Nucleus accumbens (tissue), 56 donors: ENCODE measurements around the gene RUNX3.

Experiments used
- DNase-seq, 56 donors: peaks; one replicate each; lab custom pipeline; 2025; lab: John Stamatoyannopoulos, UW

Gene RUNX3

GRCh38 chr1:24850328-24850920, 79.7 kb downstream of the RUNX3 start:
- no peak for DNase-seq

GRCh38 chr1:24849672-24850295, 80.3 kb downstream of the RUNX3 start:
- peak in 4 of 56 donors; percentile 4 to 20 (median 8) for DNase-seq
